HepG2 (cell line): Measurements from ENCODE around the gene BLOC1S4. TPM values are rescaled to one million over a fixed set of nuclear protein-coding genes. Genes with fewer than 3 reads are reported as not detected.
A peak's percentile ranks its signal among the peaks of the same experiment; 100 is the strongest.

Source experiments
- CREM ChIP-seq, 2 experiments: sonication (generic) in 1 of 2; formaldehyde crosslinking in 1 of 2; IDR thresholded peaks; 2 replicates each; pipeline versions ENCODE4 v1.4.0 to v1.6.1; 2016 to 2020; ENCODE audit warnings: antibody characterized with exemption in 1 of 2, mild to moderate bottlenecking in 1 of 2, missing genetic modification reagents in 1 of 2
- GATA4 ChIP-seq: sonication (generic); IDR thresholded peaks from 2 replicates; pipeline ENCODE4 v1.6.1; 2016; ENCODE audit warnings: antibody characterized with exemption, low read depth, borderline replicate concordance
- HDAC6 ChIP-seq: fragments of 200-600 bp; sonication (generic); IDR thresholded peaks from 2 replicates; pipeline ENCODE4 v1.7.0; 2017; ENCODE audit warnings: mild to moderate bottlenecking, antibody characterized with exemption, low read length, low read depth
- HHEX ChIP-seq: IDR thresholded peaks from 2 replicates; pipeline ENCODE4 v1.6.1; 2016; ENCODE audit warnings: control low read depth
- IRF2 ChIP-seq: IDR thresholded peaks from 2 replicates; pipeline ENCODE4 v1.6.1; 2018; ENCODE audit warnings: missing genetic modification reagents, missing compliant biosample characterization
- KDM5B ChIP-seq: sonication (generic); formaldehyde crosslinking; IDR thresholded peaks from 2 replicates; pipeline ENCODE4 v1.4.0; 2020; ENCODE audit warnings: missing genetic modification reagents, mild to moderate bottlenecking, borderline replicate concordance
- NFE2 ChIP-seq: sonication (generic); formaldehyde crosslinking; IDR thresholded peaks from 2 replicates; pipeline ENCODE4 v1.4.0; 2020; ENCODE audit warnings: missing genetic modification reagents
- ONECUT2 ChIP-seq: sonication (generic); formaldehyde crosslinking; IDR thresholded peaks from 2 replicates; pipeline ENCODE4 v1.4.0; 2020; ENCODE audit warnings: missing genetic modification reagents
- PHF20 ChIP-seq: sonication (generic); formaldehyde crosslinking; IDR thresholded peaks from 2 replicates; pipeline ENCODE4 v1.5.0; 2020; ENCODE audit warnings: mild to moderate bottlenecking, missing genetic modification reagents
- POLR2G ChIP-seq: fragments of 200-400 bp; formaldehyde crosslinking; IDR thresholded peaks from 2 replicates; pipeline ENCODE4 v1.6.1; 2018; ENCODE audit warnings: mild to moderate bottlenecking, low read depth, low read length, moderate library complexity
- SALL1 ChIP-seq: sonication (generic); formaldehyde crosslinking; IDR thresholded peaks from 2 replicates; pipeline ENCODE4 v1.8.0; 2022; ENCODE audit warnings: mild to moderate bottlenecking, missing genetic modification reagents
- ZNF441 ChIP-seq: sonication (generic); formaldehyde crosslinking; IDR thresholded peaks from 2 replicates; pipeline ENCODE4 v1.7.0; 2021; ENCODE audit warnings: missing genetic modification reagents, borderline replicate concordance
- ZNF468 ChIP-seq: sonication (generic); formaldehyde crosslinking; IDR thresholded peaks from 2 replicates; pipeline ENCODE4 v1.8.0; 2022; ENCODE audit warnings: mild to moderate bottlenecking, moderate library complexity, missing genetic modification reagents
- polyA plus RNA-seq, 8 experiments: library from polyadenylated mRNA; depleted of rRNA in 3 of 8; stranded (reverse) in 7 of 8; unstranded in 1 of 8; fragments of >200 nt; fragmentation: Illumina TruSeq in 4 of 8; extraction: Trizol in 4 of 8; gene quantifications; 2 replicates each; pipeline versions ENCODE4 v1.2.1 to v1.2.3, GENCODE V29; 2011 to 2016; ENCODE audit warnings: low read depth in 4 of 8, missing spikeins in 1 of 8, mixed read lengths in 1 of 8; ENCODE audit not compliant: insufficient read depth in 1 of 8
- total RNA-seq, 5 experiments: library from RNA; depleted of rRNA; stranded (reverse); fragments of >200 nt; fragmentation: Illumina TruSeq; extraction: Trizol; gene quantifications; 2 replicates each; pipeline ENCODE4 v1.2.3, GENCODE V29; 2016; ENCODE audit warnings: low read depth in 1 of 5
- TF ChIP-seq, protein P1 (sequence below): sonication (generic); formaldehyde crosslinking; conservative IDR thresholded peaks from 2 replicates; pipeline ENCODE4 v1.5.0; 2020; ENCODE audit warnings: missing genetic modification reagents
- TF ChIP-seq, protein P2 (sequence below): sonication (generic); IDR thresholded peaks from 2 replicates; pipeline ENCODE4 v1.6.1; 2016; ENCODE audit warnings: low read depth, borderline replicate concordance
- TF ChIP-seq, protein P3 (sequence below): sonication (generic); formaldehyde crosslinking; IDR thresholded peaks from 2 replicates; pipeline ENCODE4 v1.4.0; 2020; ENCODE audit warnings: missing genetic modification reagents; ENCODE audit errors: not compliant biosample characterization
- TF ChIP-seq, protein P4 (sequence below), 2 experiments: sonication (generic) in 1 of 2; formaldehyde crosslinking in 1 of 2; IDR thresholded peaks; 2 replicates each; pipeline versions ENCODE4 v1.4.0 to v1.6.1; 2018 to 2020; ENCODE audit warnings: missing genetic modification reagents in 2 of 2, borderline replicate concordance in 1 of 2, low read depth in 1 of 2, mild to moderate bottlenecking in 1 of 2, missing biosample characterization in 1 of 2
- TF ChIP-seq, protein P5 (sequence below): sonication (generic); formaldehyde crosslinking; IDR thresholded peaks from 2 replicates; pipeline ENCODE4 v1.4.0; 2020; ENCODE audit warnings: missing genetic modification reagents

The BLOC1S4 gene
- total and polyA plus RNA-seq, 2 of the 13 experiments (the other 11 are each of a cell fraction or from before 2014, with no cell fraction given) = 15.5 to 20.9 TPM

DNA sequence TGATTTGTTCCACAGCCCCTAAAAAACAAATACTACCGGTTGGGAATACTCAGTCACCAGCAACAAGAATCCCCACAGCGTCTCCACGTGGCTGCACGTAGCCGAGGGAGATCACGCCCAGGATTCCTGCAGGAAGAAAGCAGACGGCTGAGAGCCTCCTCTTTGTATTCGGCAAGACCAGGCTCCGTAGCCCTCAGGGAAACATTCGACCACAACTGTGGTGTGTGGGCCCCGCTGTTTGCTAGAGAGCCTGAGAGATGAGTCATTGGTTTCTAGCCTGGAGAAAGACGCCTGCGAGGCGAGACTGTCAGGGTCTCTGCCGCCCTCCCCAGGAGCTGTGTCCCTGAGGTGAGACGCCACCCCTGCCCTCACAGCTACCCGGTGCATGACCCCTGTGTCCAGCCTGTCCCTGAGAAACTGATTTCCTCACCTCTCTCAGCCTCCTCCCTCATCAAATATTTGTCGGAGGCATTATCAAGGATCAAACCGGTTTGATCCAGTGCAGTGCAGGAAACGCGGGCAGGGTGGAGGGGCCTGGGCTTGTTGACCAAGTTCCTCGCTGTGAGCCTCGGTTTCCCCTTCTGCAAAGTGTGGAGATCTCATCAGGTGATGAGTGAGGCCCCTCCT is 27.0 kb upstream of the BLOC1S4 start (continued):
- TF ChIP-seq, protein P1, sequence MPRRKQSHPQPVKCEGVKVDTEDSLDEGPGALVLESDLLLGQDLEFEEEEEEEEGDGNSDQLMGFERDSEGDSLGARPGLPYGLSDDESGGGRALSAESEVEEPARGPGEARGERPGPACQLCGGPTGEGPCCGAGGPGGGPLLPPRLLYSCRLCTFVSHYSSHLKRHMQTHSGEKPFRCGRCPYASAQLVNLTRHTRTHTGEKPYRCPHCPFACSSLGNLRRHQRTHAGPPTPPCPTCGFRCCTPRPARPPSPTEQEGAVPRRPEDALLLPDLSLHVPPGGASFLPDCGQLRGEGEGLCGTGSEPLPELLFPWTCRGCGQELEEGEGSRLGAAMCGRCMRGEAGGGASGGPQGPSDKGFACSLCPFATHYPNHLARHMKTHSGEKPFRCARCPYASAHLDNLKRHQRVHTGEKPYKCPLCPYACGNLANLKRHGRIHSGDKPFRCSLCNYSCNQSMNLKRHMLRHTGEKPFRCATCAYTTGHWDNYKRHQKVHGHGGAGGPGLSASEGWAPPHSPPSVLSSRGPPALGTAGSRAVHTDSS = no peak
- TF ChIP-seq PHF20 (CRISPR knock-in tag) (no peak), HHEX (CRISPR knock-in tag) (no peak), ZNF441 (CRISPR knock-in tag) (no peak), SALL1 (CRISPR knock-in tag) (peak; percentile 47; the same call in 1 of the 2 replicates), CREM (IDR thresholded peaks at IDR 0.05) (peak; percentile 30; the same call in 1 of the 2 replicates), CREM (CRISPR knock-in tag; IDR thresholded peaks at IDR 0.05) (no peak), KDM5B (CRISPR knock-in tag) (no peak), HDAC6 (no peak), ONECUT2 (no peak), ZNF468 (CRISPR knock-in tag) (no peak), POLR2G (peak; percentile 12; the same call in 1 of the 2 replicates), NFE2 (CRISPR knock-in tag) (no peak), GATA4 (peak; percentile 29; the same call in 1 of the 2 replicates), IRF2 (CRISPR knock-in tag) (no peak)
- TF ChIP-seq, protein P2, sequence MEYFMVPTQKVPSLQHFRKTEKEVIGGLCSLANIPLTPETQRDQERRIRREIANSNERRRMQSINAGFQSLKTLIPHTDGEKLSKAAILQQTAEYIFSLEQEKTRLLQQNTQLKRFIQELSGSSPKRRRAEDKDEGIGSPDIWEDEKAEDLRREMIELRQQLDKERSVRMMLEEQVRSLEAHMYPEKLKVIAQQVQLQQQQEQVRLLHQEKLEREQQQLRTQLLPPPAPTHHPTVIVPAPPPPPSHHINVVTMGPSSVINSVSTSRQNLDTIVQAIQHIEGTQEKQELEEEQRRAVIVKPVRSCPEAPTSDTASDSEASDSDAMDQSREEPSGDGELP = no peak; the same call in 1 of the 2 replicates
- TF ChIP-seq, protein P3, sequence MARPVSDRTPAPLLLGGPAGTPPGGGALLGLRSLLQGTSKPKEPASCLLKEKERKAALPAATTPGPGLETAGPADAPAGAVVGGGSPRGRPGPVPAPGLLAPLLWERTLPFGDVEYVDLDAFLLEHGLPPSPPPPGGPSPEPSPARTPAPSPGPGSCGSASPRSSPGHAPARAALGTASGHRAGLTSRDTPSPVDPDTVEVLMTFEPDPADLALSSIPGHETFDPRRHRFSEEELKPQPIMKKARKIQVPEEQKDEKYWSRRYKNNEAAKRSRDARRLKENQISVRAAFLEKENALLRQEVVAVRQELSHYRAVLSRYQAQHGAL = no peak
- TF ChIP-seq, protein P4, sequence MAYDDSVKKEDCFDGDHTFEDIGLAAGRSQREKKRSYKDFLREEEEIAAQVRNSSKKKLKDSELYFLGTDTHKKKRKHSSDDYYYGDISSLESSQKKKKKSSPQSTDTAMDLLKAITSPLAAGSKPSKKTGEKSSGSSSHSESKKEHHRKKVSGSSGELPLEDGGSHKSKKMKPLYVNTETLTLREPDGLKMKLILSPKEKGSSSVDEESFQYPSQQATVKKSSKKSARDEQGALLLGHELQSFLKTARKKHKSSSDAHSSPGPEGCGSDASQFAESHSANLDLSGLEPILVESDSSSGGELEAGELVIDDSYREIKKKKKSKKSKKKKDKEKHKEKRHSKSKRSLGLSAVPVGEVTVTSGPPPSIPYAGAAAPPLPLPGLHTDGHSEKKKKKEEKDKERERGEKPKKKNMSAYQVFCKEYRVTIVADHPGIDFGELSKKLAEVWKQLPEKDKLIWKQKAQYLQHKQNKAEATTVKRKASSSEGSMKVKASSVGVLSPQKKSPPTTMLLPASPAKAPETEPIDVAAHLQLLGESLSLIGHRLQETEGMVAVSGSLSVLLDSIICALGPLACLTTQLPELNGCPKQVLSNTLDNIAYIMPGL (CRISPR knock-in tag; IDR thresholded peaks at IDR 0.05; ENCODE audit: borderline replicate concordance in 1 of 2, low read depth in 1 of 2) = no peak; a peak in 2 of 4 replicates
- TF ChIP-seq, protein P5, sequence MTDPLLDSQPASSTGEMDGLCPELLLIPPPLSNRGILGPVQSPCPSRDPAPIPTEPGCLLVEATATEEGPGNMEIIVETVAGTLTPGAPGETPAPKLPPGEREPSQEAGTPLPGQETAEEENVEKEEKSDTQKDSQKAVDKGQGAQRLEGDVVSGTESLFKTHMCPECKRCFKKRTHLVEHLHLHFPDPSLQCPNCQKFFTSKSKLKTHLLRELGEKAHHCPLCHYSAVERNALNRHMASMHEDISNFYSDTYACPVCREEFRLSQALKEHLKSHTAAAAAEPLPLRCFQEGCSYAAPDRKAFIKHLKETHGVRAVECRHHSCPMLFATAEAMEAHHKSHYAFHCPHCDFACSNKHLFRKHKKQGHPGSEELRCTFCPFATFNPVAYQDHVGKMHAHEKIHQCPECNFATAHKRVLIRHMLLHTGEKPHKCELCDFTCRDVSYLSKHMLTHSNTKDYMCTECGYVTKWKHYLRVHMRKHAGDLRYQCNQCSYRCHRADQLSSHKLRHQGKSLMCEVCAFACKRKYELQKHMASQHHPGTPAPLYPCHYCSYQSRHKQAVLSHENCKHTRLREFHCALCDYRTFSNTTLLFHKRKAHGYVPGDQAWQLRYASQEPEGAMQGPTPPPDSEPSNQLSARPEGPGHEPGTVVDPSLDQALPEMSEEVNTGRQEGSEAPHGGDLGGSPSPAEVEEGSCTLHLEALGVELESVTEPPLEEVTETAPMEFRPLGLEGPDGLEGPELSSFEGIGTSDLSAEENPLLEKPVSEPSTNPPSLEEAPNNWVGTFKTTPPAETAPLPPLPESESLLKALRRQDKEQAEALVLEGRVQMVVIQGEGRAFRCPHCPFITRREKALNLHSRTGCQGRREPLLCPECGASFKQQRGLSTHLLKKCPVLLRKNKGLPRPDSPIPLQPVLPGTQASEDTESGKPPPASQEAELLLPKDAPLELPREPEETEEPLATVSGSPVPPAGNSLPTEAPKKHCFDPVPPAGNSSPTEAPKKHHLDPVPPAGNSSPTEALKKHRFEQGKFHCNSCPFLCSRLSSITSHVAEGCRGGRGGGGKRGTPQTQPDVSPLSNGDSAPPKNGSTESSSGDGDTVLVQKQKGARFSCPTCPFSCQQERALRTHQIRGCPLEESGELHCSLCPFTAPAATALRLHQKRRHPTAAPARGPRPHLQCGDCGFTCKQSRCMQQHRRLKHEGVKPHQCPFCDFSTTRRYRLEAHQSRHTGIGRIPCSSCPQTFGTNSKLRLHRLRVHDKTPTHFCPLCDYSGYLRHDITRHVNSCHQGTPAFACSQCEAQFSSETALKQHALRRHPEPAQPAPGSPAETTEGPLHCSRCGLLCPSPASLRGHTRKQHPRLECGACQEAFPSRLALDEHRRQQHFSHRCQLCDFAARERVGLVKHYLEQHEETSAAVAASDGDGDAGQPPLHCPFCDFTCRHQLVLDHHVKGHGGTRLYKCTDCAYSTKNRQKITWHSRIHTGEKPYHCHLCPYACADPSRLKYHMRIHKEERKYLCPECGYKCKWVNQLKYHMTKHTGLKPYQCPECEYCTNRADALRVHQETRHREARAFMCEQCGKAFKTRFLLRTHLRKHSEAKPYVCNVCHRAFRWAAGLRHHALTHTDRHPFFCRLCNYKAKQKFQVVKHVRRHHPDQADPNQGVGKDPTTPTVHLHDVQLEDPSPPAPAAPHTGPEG (CRISPR knock-in tag) = peak; percentile 43; the same call in 1 of the 2 replicates
